ENCODE results near the gene ITK.

The ITK gene

GRCh38 chr5:157245886-157246285 lies 65.2 kb downstream of the ITK start:
- Histone ChIP-seq H3K36me3 (ENCODE audit: insufficient read depth) (no peaks in the 10 kb centered on the region), H3K4me3 (IDR thresholded peaks at IDR 0.05; ENCODE audit: insufficient read depth, low read depth, low read length) (no peak overlapping the region), H3K4me2 (no peak overlapping the region), H3K27me3 (ENCODE audit: insufficient read depth, low read depth) (no peaks in the 10 kb centered on the region), H2AFZ (ENCODE audit: low read depth) (no peak overlapping the region), H3K27ac (no peak overlapping the region), H3K4me1 (ENCODE audit: low read depth, poor library complexity, severe bottlenecking) (no peaks in the 10 kb centered on the region), H4K20me1 (ENCODE audit: insufficient read depth) (no peaks in the 10 kb centered on the region), H3K79me2 (ENCODE audit: insufficient read depth, low read depth) (no peaks in the 10 kb centered on the region), H3K9ac (no peak overlapping the region)
- no peak for TF ChIP-seq CTCF (conservative IDR thresholded peaks at IDR 0.05; ENCODE audit: low read depth, low read length)

GRCh38 chr5:157247267-157247666 lies 66.6 kb downstream of the ITK start:
- H3K4me1 ChIP-seq (ENCODE audit: low read depth, poor library complexity, severe bottlenecking): peaks cover 2% of the 10 kb centered on the region
- no peak overlapping the region for H3K9ac ChIP-seq
- no peak overlapping the region for H3K27ac ChIP-seq
- TF ChIP-seq CTCF (conservative IDR thresholded peaks at IDR 0.05; ENCODE audit: low read depth, low read length): no peak
- H3K27me3 ChIP-seq (ENCODE audit: insufficient read depth, low read depth): no peaks in the 10 kb centered on the region
- H2AFZ ChIP-seq (ENCODE audit: low read depth): no peak overlapping the region
- no peaks in the 10 kb centered on the region for H4K20me1 ChIP-seq (ENCODE audit: insufficient read depth)
- H3K36me3 ChIP-seq (ENCODE audit: insufficient read depth): no peaks in the 10 kb centered on the region
- H3K4me2 ChIP-seq: no peak overlapping the region
- H3K79me2 ChIP-seq (ENCODE audit: insufficient read depth, low read depth): no peaks in the 10 kb centered on the region
- no peak overlapping the region for H3K4me3 ChIP-seq (IDR thresholded peaks at IDR 0.05; ENCODE audit: insufficient read depth, low read depth, low read length)

- TF ChIP-seq CTCF (conservative IDR thresholded peaks at IDR 0.05; ENCODE audit: low read depth, low read length): no peak
- Histone ChIP-seq H3K4me2 (no peak overlapping the region), H3K27ac (no peak overlapping the region), H3K4me1 (ENCODE audit: low read depth, poor library complexity, severe bottlenecking) (peaks cover 19% of the 10 kb centered on the region), H2AFZ (ENCODE audit: low read depth) (no peak overlapping the region), H3K27me3 (ENCODE audit: insufficient read depth, low read depth) (no peaks in the 10 kb centered on the region), H3K4me3 (IDR thresholded peaks at IDR 0.05; ENCODE audit: insufficient read depth, low read depth, low read length) (no peak overlapping the region), H3K9ac (no peak overlapping the region), H3K36me3 (ENCODE audit: insufficient read depth) (no peaks in the 10 kb centered on the region), H3K79me2 (ENCODE audit: insufficient read depth, low read depth) (no peaks in the 10 kb centered on the region), H4K20me1 (ENCODE audit: insufficient read depth) (no peaks in the 10 kb centered on the region)
These were observed 68.3 kb downstream of the ITK start for GRCh38 chr5:157248821-157249470.

- H3K27me3 ChIP-seq (ENCODE audit: insufficient read depth, low read depth): no peaks in the 10 kb centered on the region
- peaks cover 27% of the 10 kb centered on the region for H3K4me1 ChIP-seq (ENCODE audit: low read depth, poor library complexity, severe bottlenecking)
- H4K20me1 ChIP-seq (ENCODE audit: insufficient read depth): no peaks in the 10 kb centered on the region
- TF ChIP-seq CTCF (conservative IDR thresholded peaks at IDR 0.05; ENCODE audit: low read depth, low read length): no peak
- no peaks in the 10 kb centered on the region for H3K36me3 ChIP-seq (ENCODE audit: insufficient read depth)
- no peak overlapping the region for H3K4me3 ChIP-seq (IDR thresholded peaks at IDR 0.05; ENCODE audit: insufficient read depth, low read depth, low read length)
- peak overlapping the region; percentile 40; the same call in 1 of the 2 replicates for H3K27ac ChIP-seq
- no peak overlapping the region for H3K9ac ChIP-seq
- peak overlapping the region; percentile 44 for H2AFZ ChIP-seq (ENCODE audit: low read depth)
- H3K79me2 ChIP-seq (ENCODE audit: insufficient read depth, low read depth): no peaks in the 10 kb centered on the region
- peak overlapping the region; percentile 33; the same call in 1 of the 2 replicates for H3K4me2 ChIP-seq
These were observed 72.2 kb downstream of the ITK start for GRCh38 chr5:157252711-157253465.
